Activated T-helper 17 cell treated with anti-CD3 and anti-CD28 coated beads, Interleukin-2, amount 50 U/mL, for 72 hours (primary cell): ENCODE data around the gene MEIKIN. TPM values are rescaled to one million over a fixed set of nuclear protein-coding genes. Genes with fewer than 3 reads are reported as not detected.

Experiments
- ATAC-seq: fragments of 150-1000 bp; cut with Tn5 transposase; replicated peaks from 2 replicates; pipeline ENCODE4 v1.10.0; 2021; ENCODE audit warnings: mild to moderate bottlenecking, moderate library complexity
- H3K27ac Mint-ChIP-seq: one replicate; pipeline ENCODE4 v1.8.0; 2022; ENCODE audit warnings: mixed read lengths
- H3K27me3 Mint-ChIP-seq: one replicate; pipeline ENCODE4 v1.8.0; 2022; ENCODE audit warnings: mixed read lengths
- H3K36me3 Mint-ChIP-seq: one replicate; pipeline ENCODE4 v1.8.0; 2022; ENCODE audit warnings: low read depth, mild to moderate bottlenecking, mixed read lengths
- H3K4me1 Mint-ChIP-seq: one replicate; pipeline ENCODE4 v1.8.0; 2022; ENCODE audit warnings: mixed read lengths
- H3K4me3 Mint-ChIP-seq: one replicate; pipeline ENCODE4 v1.8.0; 2022; ENCODE audit warnings: mild to moderate bottlenecking, mixed read lengths
- H3K9me3 Mint-ChIP-seq: one replicate; pipeline ENCODE4 v1.8.0; 2022; ENCODE audit warnings: mixed read lengths
- total RNA-seq, 2 donors: library from RNA; stranded (reverse); gene quantifications; one replicate each; pipeline ENCODE4 v1.2.3, GENCODE V29; 2022

MEIKIN gene
- total RNA-seq, 2 donors from 2014 or later, result not detected

DNA sequence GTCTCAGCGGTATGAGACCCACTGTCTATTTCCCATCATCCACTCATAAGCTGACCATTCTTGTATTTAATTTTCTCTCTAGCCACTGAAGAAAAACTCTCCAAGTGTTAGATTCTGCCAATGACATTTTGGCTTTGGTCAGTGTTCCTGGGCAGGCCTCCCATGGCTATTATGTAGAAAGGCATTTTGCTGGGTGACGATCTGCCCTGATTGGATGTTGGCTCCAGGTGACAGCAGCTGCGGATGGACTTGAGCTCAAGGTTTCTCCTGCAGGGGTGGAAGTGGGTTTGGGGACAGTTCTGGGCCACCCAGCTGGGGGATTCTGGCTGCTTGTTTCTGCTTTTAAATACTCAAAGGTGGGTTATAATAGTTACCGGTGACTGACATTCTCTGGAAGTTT, 34.4 kb upstream of the MEIKIN start:
- no peak for ATAC-seq
- Mint-ChIP-seq H3K27me3 (no peaks in the 10 kb centered on the region), H3K36me3 (no peaks in the 10 kb centered on the region), H3K4me3 (no peak overlapping the region), H3K9me3 (no peaks in the 10 kb centered on the region), H3K4me1 (peaks cover 18% of the 10 kb centered on the region), H3K27ac (no peak overlapping the region)

DNA sequence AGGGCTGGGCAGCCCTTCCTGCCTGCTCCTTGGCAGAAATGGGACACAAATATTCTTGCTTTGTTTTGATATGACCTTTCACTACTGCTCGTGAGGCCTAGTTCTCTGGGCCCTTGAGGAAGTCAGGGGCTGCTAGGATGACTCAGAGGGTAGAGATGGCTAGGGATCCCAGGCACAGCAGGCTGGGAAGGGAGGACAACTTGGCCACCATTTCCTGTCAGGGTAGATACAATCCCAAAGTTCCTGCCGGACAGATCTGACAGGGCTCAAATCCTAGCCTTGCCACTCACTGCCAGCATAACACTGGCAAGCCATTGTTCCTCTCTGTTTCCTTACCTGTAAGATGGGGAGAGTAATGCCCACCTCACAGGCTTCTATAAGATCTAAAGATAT, 31.7 kb upstream of the MEIKIN start:
- Mint-ChIP-seq H3K4me1 (peaks cover 24% of the 10 kb centered on the region), H3K9me3 (no peaks in the 10 kb centered on the region), H3K36me3 (no peaks in the 10 kb centered on the region), H3K27me3 (no peaks in the 10 kb centered on the region), H3K27ac (peak overlapping the region; percentile 42), H3K4me3 (peak overlapping the region; percentile 3)
- ATAC-seq, result no peak

DNA sequence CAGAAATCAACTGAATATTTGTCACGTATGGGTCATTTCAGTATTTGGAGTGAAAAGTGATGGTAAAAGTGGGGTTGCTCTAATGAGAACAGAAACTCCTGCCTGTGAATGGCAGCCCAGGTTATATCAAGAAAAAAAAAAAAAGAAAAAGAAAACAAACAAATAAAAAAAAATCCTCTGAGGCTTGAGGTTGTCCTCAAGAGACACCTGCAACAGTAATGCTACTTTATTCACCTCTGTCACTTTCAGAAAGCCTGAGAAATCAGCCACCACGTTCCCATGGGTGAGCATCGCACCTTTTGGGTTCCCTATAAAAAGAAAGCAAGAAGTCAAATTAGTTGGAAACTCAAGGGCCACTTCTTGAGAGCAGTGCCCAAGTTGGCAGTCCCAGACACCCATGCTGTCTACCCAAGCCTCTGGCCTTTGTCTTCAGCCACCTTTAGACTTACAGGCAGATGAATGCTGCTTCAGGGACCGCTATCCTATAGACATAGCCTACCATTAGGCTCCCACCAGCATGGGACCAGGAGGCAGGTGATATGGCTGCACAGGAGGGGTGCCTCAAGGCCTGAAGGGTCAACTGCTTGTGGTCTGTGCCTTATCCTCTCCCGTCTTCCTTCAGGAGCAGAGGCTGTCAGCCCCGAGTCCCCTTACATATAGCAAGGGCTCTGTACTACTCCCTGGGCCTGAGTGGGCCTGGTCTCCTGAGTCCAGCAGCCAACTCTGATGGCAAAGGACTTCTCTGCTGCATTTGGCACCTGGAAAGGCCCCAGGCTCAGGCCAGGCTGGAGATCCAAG, 31.1 kb upstream of the MEIKIN start:
- peaks cover 24% of the 10 kb centered on the region for H3K4me1 Mint-ChIP-seq
- ATAC-seq, result no peak
- no peaks in the 10 kb centered on the region for H3K27me3 Mint-ChIP-seq
- H3K4me3 Mint-ChIP-seq, result peak overlapping the region; percentile 3
- H3K36me3 Mint-ChIP-seq, result no peaks in the 10 kb centered on the region
- H3K27ac Mint-ChIP-seq, result peak overlapping the region; percentile 42
- no peaks in the 10 kb centered on the region for H3K9me3 Mint-ChIP-seq

DNA sequence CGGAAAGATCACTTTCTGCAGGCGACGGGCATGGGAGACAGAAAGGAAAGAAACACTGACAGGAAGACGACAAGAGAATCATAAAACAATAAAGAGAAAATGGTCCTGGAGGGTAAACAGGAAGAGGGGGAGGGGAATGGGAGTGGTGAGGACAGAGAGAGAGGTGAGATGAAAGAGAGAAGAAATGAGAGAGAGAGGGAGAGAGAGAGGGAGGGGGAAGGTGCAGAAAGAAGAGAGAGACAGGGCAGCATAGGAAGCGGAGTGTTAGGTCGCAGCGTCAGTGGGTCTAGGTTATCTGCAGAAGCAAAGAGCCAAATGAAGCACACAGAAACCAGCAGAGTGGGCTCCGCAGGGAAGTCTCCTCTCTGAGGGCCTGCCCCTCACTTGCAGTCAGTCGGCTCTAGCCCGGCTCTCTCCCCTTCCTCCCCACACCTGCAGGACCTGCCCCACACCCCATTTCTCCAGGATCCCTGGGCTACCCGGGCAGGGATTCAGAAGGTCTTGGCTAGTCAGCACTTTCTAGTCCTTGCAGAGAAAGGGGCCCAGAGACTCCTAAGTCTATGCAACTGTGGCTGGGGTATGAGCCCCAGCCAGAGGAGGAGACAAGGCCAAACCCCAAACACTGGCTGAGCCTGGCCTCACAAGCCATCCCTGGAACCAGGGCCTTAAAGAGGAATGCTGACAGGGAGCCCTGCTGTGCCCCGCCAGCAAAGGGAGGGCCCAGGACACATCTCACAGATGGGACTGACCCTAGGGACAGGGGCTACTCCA, 29.7 kb upstream of the MEIKIN start:
- no peaks in the 10 kb centered on the region for H3K27me3 Mint-ChIP-seq
- no peaks in the 10 kb centered on the region for H3K9me3 Mint-ChIP-seq
- peak; percentile 68 for ATAC-seq
- peak overlapping the region; percentile 95 for H3K27ac Mint-ChIP-seq
- peaks cover 24% of the 10 kb centered on the region for H3K4me1 Mint-ChIP-seq
- H3K36me3 Mint-ChIP-seq, result peaks cover 9% of the 10 kb centered on the region
- peak overlapping the region; percentile 91 for H3K4me3 Mint-ChIP-seq

DNA sequence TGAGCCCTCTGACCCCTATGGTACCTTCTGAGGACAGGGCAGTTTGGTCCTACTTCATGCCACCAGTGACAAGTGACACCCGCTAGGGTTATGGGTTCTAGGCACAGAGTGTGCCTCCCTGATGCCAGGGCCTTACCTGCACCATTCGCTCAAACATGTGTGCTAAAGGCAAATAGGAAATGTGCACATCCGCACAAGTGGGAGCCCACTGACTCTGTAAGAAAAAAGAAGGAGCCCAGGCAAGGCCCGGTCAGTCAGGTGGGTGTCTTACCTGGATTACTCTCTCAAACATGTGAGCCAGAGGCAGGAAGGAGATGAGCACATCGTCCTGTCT, 29.1 kb upstream of the MEIKIN start:
- Mint-ChIP-seq H3K36me3 (peaks cover 14% of the 10 kb centered on the region), H3K27ac (peak overlapping the region; percentile 95), H3K4me1 (peaks cover 24% of the 10 kb centered on the region), H3K27me3 (no peaks in the 10 kb centered on the region), H3K4me3 (peak overlapping the region; percentile 91), H3K9me3 (no peaks in the 10 kb centered on the region)
- ATAC-seq, result peak; percentile 52

DNA sequence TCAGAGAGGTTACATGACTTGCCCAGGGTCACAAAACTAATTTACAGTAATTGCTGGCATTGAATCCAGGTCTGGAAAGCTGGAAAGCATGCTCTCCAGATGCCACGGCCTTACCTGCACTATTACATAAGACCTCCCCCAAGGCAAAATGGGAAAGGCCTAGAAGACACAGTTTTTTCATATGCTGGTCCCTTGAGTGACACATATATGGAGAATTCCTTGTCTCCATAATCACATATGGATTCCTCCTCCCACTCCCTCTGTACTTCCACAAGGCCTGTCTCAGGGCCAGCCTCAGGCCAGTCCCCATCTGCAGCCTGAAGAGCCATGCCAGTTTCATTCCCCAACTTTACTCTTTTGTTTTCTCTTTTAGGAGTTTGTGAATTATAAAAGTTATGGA, 28.6 kb upstream of the MEIKIN start:
- ATAC-seq, result no peak
- Mint-ChIP-seq H3K36me3 (peaks cover 14% of the 10 kb centered on the region), H3K4me3 (peak overlapping the region; percentile 91), H3K9me3 (no peaks in the 10 kb centered on the region), H3K27me3 (no peaks in the 10 kb centered on the region), H3K4me1 (peaks cover 24% of the 10 kb centered on the region), H3K27ac (no peak overlapping the region)

DNA sequence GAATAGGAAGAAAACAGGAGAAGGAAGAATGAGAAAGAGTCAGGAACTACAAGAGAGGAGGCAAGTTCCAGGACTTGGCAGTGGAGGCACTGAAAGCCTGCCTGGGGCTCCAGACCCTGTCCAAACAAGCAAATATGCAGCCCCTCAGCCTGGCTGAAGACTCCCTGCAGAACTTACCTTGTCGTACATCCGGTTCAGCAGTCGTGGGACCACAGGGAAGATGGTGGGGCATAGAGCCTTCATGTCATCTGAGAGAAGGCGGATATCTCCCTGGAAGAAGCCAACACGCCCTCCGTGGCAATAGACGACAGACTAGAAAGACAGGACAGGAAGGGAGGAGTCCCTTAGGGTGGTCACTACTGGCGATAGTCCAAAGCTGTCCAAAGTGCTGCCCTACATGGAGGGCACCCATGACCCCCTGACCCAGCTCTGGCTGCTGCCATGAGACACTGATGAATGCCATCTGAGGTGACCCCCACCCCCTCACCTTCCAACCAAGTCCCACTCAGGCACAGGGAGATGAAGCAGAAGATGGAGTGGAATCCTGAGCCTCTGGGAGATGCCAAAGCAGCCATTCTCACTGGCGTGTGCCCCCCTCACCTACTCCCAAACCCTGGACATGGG, 27.7 kb upstream of the MEIKIN start:
- peak overlapping the region; percentile 42 for H3K27ac Mint-ChIP-seq
- H3K36me3 Mint-ChIP-seq, result peaks cover 14% of the 10 kb centered on the region
- no peak overlapping the region for H3K4me3 Mint-ChIP-seq
- peaks cover 22% of the 10 kb centered on the region for H3K4me1 Mint-ChIP-seq
- ATAC-seq, result no peak
- H3K9me3 Mint-ChIP-seq, result no peaks in the 10 kb centered on the region
- no peaks in the 10 kb centered on the region for H3K27me3 Mint-ChIP-seq

DNA sequence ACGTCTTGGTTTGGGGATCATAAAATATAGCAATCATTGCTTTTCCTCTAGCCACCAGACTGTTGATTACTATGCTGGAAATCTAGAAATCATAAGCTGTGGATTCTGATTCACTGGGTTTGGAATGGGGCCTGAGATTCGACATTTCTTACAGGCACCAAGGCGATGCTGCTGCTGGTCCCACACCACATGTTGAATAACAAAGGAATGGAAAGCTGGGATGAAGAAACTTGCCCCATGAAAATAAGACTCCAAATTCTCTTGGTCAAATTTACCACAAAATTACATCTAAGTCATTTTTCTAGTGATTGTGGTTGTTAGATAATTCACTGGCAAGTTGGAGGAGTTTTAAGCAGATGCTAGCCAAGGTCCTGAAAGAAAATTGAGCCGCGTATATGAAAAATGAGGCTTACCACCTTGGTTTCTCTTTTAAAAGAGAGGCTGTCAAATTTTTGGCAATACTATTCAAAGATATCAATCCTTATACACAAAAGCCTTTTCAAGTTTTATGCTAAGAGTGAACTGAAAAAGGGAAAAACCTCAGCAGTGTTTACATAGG, 23.0 kb upstream of the MEIKIN start:
- peaks cover 3% of the 10 kb centered on the region for H3K4me1 Mint-ChIP-seq
- H3K27me3 Mint-ChIP-seq, result no peaks in the 10 kb centered on the region
- no peak overlapping the region for H3K4me3 Mint-ChIP-seq
- H3K36me3 Mint-ChIP-seq, result peaks cover 38% of the 10 kb centered on the region
- H3K27ac Mint-ChIP-seq, result no peak overlapping the region
- no peaks in the 10 kb centered on the region for H3K9me3 Mint-ChIP-seq
- no peak for ATAC-seq

DNA sequence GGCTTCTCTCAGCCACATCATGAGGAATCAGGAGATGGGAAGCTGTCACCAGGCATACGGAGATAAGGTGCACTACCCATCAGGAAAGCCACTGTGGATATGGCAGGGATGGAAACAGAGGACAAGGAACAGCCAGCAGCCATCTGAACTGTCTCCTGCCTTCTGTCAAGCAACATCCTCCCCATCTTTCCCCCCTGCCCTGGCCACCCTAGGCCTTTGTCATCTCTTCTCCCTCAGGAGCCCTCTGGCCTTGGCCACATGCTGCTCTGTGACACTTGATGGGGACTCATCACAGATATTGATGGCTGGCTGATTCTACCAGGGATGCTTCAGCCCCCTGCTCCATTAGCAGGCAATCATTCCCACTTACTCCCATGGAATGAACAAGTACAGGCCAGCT, 21.1 kb upstream of the MEIKIN start:
- ATAC-seq, result no peak
- no peak overlapping the region for H3K27ac Mint-ChIP-seq
- no peaks in the 10 kb centered on the region for H3K27me3 Mint-ChIP-seq
- peaks cover 3% of the 10 kb centered on the region for H3K4me1 Mint-ChIP-seq
- H3K4me3 Mint-ChIP-seq, result no peak overlapping the region
- H3K9me3 Mint-ChIP-seq, result no peaks in the 10 kb centered on the region
- H3K36me3 Mint-ChIP-seq, result peaks cover 47% of the 10 kb centered on the region

DNA sequence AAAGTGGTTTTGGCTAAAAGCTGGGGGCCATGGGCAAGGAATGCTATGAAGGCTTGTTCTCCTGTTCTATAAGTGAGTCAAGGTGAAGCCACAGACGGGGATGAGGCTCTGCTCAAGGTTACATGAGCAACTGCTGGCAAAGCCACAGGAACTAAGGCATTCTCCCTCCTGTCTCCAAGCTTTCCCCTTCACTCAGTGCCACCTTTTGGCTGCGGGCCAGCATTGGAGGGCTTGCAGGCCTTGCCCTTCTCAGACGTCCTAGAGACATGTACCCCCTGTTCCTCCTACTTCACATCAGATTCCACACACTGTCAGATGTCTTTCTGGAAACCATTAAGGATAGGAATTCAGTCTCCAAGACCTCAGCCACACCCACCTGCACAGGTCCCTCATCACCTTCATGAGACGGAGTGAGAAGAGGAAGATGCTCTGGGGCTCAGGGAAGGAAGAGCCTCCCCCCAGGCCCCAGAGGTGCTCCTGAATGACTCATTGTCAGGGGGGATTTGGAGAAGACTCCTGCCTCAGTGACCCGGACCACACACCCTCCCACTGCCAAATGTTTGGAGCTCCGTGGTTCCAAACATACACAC, 20.5 kb upstream of the MEIKIN start:
- Mint-ChIP-seq H3K4me1 (peaks cover 3% of the 10 kb centered on the region), H3K36me3 (peaks cover 46% of the 10 kb centered on the region), H3K9me3 (no peaks in the 10 kb centered on the region), H3K4me3 (no peak overlapping the region), H3K27ac (no peak overlapping the region), H3K27me3 (no peaks in the 10 kb centered on the region)
- ATAC-seq, result no peak

DNA sequence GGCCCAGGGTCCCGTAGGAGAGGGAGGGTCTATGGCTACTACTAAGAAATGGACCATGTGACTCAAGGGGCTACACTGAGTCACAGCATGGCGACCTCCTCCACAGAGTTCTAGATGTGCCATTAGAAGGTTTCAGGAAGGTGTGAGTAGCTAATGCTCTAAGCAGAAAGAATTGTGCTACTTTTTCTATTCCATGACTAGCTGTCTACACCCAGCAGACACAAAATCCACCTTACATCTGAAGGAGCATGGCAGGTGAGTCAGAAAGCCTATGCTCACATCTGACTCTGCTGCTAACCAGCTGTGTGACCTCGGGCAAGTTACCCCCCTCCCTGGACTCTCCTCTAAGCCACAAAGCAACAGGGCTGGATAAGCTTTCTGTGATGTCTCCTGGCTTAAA, 14.4 kb upstream of the MEIKIN start:
- no peak overlapping the region for H3K4me3 Mint-ChIP-seq
- peaks cover 41% of the 10 kb centered on the region for H3K36me3 Mint-ChIP-seq
- H3K27me3 Mint-ChIP-seq, result no peaks in the 10 kb centered on the region
- peak; percentile 72 for ATAC-seq
- peaks cover 4% of the 10 kb centered on the region for H3K4me1 Mint-ChIP-seq
- H3K9me3 Mint-ChIP-seq, result no peaks in the 10 kb centered on the region
- H3K27ac Mint-ChIP-seq, result peak overlapping the region; percentile 2

DNA sequence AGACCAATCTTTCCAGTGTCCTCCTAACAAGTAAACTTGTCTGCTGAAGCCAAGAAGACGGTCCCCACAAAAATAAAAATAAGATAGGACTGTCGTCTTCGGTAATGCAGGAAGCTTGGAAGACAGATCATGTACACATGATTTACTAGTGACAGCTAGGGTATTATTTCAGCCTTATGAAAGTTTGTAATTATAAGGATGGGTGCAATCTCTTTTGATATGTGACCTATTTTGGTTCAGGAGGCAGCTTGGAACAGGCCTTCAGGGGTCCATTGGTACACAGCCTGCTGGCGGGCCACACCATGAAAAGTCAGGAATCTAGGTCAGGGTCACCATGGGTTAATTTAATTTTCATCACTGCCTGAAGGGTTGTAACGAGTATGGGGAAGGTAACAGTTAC, 13.7 kb upstream of the MEIKIN start:
- Mint-ChIP-seq H3K4me1 (peaks cover 4% of the 10 kb centered on the region), H3K27ac (no peak overlapping the region), H3K9me3 (no peaks in the 10 kb centered on the region), H3K36me3 (peaks cover 48% of the 10 kb centered on the region), H3K4me3 (no peak overlapping the region), H3K27me3 (no peaks in the 10 kb centered on the region)
- no peak for ATAC-seq

DNA sequence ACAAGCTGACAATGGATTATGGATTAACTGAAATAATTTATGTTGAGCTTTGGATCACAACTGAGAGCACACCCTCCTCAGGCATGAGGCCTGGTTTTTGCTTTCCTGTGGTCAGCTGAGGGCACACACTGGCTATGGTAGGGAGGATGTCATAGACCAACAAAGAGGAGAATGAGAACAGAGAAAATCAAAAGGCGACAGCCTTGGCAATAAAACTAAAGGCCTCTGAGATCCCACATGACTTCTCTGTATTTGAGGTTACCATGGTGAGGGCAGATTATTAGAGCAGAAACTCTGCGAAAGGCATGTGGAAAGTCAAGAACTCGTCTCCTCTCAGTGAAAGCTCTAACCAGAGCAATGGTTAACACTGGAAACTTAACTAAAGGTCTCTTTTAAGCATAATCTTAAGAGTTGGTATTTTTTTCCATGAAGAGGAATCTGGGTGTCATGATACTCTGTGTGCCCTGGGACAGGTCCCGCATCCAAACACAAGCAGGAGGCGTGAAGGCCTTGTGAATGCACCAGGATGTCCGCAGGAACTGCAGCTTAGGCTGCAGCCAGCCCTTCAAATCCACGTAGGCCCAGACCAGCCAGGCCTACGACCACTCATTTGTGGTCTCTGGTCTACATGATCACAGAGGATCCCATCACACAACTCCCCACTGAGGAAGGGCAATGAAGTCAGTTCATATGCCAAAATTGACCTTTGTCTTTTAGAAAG, 12.4 kb upstream of the MEIKIN start:
- H3K36me3 Mint-ChIP-seq, result peaks cover 51% of the 10 kb centered on the region
- ATAC-seq, result peak; percentile 25

DNA sequence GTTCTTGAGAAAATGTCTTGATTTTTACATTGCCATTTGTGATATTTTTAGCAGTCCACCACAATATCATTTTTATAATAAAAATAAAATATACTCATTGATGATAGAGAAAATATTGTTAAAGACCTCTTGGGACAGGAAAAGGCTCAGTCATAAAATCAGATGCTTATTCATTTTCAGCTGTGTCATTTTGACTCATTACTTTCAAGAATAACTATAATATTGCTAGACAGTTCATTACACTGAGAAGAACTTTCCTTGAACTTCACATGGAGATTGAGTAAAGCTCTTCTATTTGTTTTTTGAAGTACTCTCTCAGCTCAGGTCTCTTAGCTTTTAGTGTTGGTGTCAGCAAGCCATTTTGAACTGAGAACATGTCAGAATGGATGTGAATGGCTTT, 8.5 kb upstream of the MEIKIN start:
- no peaks in the 10 kb centered on the region for H3K27me3 Mint-ChIP-seq
- H3K36me3 Mint-ChIP-seq, result peaks cover 42% of the 10 kb centered on the region
- peak; percentile 70 for ATAC-seq
- H3K9me3 Mint-ChIP-seq, result no peaks in the 10 kb centered on the region
- H3K27ac Mint-ChIP-seq, result no peak overlapping the region
- H3K4me3 Mint-ChIP-seq, result no peak overlapping the region
- H3K4me1 Mint-ChIP-seq, result peaks cover 8% of the 10 kb centered on the region

More for the DNA sequence above, 12.4 kb upstream of the MEIKIN start:
- no peaks in the 10 kb centered on the region for H3K9me3 Mint-ChIP-seq
- no peaks in the 10 kb centered on the region for H3K27me3 Mint-ChIP-seq
- no peak overlapping the region for H3K27ac Mint-ChIP-seq
- no peak overlapping the region for H3K4me3 Mint-ChIP-seq
- peaks cover 4% of the 10 kb centered on the region for H3K4me1 Mint-ChIP-seq
